Neural cell (in vitro differentiated cells): Measurements from ENCODE around the gene HARS2.

Experiments
- CTCF ChIP-seq: fragments of 450-650 bp; IDR thresholded peaks from 2 replicates; pipeline ENCODE4 v1.5.1; 2014; ENCODE audit warnings: antibody characterized with exemption, mild to moderate bottlenecking, moderate library complexity; ENCODE audit not compliant: poor library complexity, severe bottlenecking
- RAD21 ChIP-seq: fragments of 450-650 bp; conservative IDR thresholded peaks from 2 replicates; pipeline ENCODE4 v1.6.1; 2014; ENCODE audit warnings: antibody characterized with exemption, mild to moderate bottlenecking, moderate library complexity

- TF ChIP-seq RAD21 (no peak), CTCF (no peak)
Measured at GRCh38 chr5:140713562-140714094, 22.4 kb downstream of the HARS2 start.
